Iris pigment epithelial cell (primary cell): ENCODE data around the gene LYPLAL1.
"Not testable (repeated sequence)": the region's sequence is repeated elsewhere in the genome, so short reads cannot be mapped to it uniquely, and the experiment has no call there.

ENCODE experiments used
- DNase-seq: peaks from one replicate; pipeline ENCODE4 v3.0.0-alpha.2; 2011; ENCODE audit warnings: low read depth

The LYPLAL1 gene

DNA sequence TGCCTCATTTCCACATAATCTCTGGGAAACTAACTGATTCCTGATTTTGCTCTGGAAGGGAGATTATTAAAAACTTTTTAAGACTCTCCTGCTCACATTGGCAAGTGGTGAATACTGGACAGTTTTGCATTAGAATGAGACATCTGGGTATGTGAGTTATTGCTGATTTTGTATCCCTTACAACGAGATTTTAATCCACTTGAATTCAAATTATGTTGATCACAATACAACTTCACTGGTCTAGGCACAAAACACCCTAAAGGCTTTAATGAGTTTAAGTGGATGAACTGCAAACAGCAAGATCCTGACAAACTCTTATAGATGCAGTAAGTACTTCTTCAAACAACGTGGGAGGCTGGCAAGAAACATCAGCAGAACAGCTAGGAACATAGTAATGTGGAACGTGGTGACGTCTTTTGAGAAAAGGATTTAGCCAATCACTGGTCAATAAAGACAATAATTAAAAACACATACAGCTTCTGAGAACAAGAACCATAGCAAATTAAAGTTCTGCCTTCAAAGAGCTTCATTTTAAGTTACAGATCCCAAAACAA lies 10.2 kb upstream of the LYPLAL1 start:
- DNase-seq = no peak

GRCh38 chr1:219171192-219171935 lies 2.3 kb upstream of the LYPLAL1 start:
- peak; percentile 65 for DNase-seq

GRCh38 chr1:219172821-219173220 lies 857 bp upstream of the LYPLAL1 start:
- no peak for DNase-seq

GRCh38 chr1:219173434-219173757 lies 282 bp upstream of the LYPLAL1 start:
- no peak for DNase-seq

- DNase-seq = peak; percentile 97
Observed at GRCh38 chr1:219174460-219175211, 958 bp downstream of the LYPLAL1 start.

- no peak for DNase-seq
Observed at GRCh38 chr1:219175212-219175564, 1.5 kb downstream of the LYPLAL1 start.

DNA sequence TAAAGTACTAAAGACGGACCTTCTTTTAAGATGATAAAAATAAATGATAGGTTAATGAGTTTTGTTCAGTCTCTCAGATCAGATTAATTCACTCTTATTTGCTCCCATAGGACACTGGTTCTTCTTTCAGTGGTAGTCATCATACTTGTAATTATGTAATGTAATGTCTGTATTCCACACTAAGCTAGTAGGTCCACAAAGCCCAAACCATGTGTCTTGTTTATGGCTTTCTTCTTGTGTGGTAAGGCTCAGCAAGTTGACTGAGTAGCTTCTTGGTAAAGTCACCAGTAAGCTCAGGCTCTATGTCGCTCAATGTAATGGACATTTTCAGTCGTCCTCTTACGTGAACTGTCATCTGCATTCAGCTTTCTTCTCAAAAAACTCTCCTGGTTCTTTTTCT lies 2.5 kb downstream of the LYPLAL1 start:
- no peak for DNase-seq

DNA sequence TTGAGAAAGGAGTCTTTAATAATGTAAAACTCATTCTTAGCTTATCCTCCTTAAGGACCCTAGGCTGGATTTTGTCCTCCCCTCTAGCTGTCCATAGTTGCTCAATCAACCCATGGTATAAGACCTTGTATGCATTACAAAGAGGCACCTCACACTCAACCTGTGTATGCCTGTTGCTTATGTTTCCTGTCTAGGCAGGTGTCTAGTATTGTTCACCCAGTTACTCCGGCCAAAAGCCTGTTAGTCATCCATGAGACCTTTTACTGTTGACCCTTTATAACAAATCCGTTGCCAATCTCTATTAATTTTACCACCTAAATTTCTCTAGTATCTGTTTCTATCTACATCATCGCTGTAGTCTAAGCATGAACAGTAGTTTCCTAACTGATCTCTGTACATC lies 3.7 kb downstream of the LYPLAL1 start:
- no peak for DNase-seq

- no peak for DNase-seq
Observed at GRCh38 chr1:219177940-219178339, 4.3 kb downstream of the LYPLAL1 start.

GRCh38 chr1:219179293-219179692 lies 5.6 kb downstream of the LYPLAL1 start:
- peak; percentile 67 for DNase-seq

GRCh38 chr1:219184337-219184736 lies 10.7 kb downstream of the LYPLAL1 start:
- no peak for DNase-seq

DNA sequence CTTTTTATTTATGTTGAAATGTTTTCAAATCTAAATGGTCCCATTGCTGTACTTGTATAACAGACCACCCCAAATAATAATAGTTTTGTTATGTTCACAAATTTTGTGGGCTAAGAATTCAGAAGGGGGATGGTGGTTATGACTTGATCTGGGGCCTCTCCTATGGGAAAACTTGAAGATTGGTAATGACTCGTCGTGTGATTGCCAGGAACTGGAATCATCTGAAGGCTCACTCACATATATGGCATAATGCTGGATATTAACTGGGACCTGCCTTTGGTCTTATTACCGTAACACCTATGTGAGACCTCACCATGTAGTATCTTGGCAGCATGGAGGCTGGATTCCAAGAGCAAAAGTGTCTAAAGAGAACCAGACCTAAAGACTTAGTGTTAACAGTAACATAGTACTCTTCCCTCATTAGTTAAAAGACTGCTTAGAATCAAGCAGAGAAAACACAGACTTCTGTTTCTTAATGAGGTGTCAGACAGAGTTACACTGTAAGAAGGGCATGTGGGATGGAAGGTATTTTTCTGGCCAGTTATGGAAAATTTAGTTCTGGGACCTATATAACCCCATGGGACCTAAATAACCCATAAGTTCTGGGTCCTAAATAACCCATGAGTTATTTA lies 11.9 kb downstream of the LYPLAL1 start:
- no peak for DNase-seq

DNA sequence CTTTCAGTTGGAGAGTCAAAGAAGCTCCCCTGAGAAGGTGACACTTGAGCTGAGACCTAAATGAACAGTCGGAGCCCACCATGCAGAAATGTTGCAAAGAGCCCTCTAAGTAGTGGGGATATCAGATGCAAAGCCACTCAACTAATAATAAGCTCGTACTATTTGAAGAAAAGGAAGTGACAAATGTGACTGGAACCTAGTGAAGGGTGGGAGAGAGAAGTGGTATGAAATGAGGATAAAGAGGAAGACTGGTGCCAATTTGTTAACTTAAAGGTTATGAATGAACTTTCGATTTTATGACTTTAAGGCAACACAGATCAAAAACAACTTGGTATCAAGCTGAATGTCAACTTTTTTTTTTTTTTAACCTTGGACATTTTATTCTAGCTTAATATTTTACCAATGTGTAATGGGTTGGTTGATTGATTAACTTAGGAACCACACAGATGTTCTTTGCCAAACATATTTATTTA lies 14.7 kb downstream of the LYPLAL1 start:
- DNase-seq = no peak

GRCh38 chr1:219189021-219189824 lies 15.5 kb downstream of the LYPLAL1 start:
- DNase-seq = peak; percentile 84

GRCh38 chr1:219189952-219190351 lies 16.3 kb downstream of the LYPLAL1 start:
- no peak for DNase-seq

GRCh38 chr1:219190605-219191004 lies 16.9 kb downstream of the LYPLAL1 start:
- no peak for DNase-seq

GRCh38 chr1:219195833-219196232 lies 22.2 kb downstream of the LYPLAL1 start:
- not testable (repeated sequence) for DNase-seq

DNA sequence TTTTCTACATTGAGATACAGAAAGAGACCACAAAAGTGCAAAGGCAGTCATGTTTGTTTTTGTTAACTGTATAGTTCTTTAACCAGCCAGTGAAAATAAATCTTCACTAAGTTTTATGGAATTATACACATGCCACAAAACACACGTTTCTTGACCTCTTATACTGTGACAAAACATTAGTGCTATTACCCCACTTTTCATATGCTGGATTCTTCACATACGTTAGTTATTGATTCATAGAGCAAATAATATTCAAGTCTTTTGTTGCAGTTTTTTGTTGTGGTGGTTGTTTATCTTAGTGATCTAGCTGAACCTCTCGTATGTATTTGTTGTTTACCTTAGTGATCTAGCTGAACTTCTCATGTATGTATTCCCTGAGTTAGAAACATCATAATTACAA lies 28.0 kb downstream of the LYPLAL1 start:
- DNase-seq = peak; percentile 57

GRCh38 chr1:219202567-219202966 lies 28.9 kb downstream of the LYPLAL1 start:
- DNase-seq = no peak

- no peak for DNase-seq
Observed at GRCh38 chr1:219206350-219206749, 32.7 kb downstream of the LYPLAL1 start.

GRCh38 chr1:219209578-219209977 lies 35.9 kb downstream of the LYPLAL1 start:
- DNase-seq = no peak

DNA sequence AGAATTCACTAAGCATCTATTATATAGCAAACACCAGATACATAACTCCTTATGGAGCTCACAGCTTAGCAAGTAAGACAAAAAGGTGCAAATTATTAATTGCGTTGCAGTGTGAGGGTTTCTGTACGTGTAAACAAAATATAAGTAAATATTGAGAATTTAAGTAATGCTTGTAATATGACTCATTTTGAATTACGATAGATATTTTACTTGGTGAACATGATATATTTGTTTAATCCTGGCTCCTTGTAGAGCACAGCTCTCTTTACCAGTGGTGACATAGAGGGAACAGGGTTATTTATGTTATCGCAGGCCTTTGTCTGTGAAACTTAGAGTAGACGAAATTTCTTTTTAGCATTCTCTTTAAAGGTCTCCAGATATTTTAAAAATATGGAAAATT lies 36.4 kb downstream of the LYPLAL1 start:
- DNase-seq = peak; percentile 44
